GM12878 (cell line): ENCODE data around the gene MCC. TPM values are rescaled to one million over a fixed set of nuclear protein-coding genes. Genes with fewer than 3 reads are reported as not detected.

Experiments used
- ATAC-seq: fragments of 200-7000 bp; cut with Tn5 transposase; 3 replicates; pipeline ENCODE4 v1.9.1; 2020; ENCODE audit warnings: mild to moderate bottlenecking, moderate library complexity
- BruUV-seq: library from RNA; stranded (reverse); fragments of 400-500 nt; replicated peaks from 2 replicates; lab custom pipeline; 2021; lab: Mats Ljungman, UMichigan
- CTCF ChIA-PET: fragments of 300-600 bp; sonication (Branson Sonifier 250); formaldehyde crosslinking; extraction: SDS; loops from one replicate; lab custom pipeline; 2021; ENCODE audit warnings: inconsistent platforms; lab: Yijun Ruan, JAX
- POLR2A ChIA-PET: fragments of 350-600 bp; formaldehyde crosslinking; extraction: SDS; loops from one replicate; lab custom pipeline; 2021; ENCODE audit warnings: inconsistent platforms; lab: Charles Lee
- RAD21 ChIA-PET: fragments of 300-600 bp; sonication (Branson Sonifier 250); formaldehyde crosslinking; loops from one replicate; lab custom pipeline; 2023; ENCODE audit warnings: antibody characterized with exemption; ENCODE audit not compliant: unreplicated experiment; lab: Charles Lee
- SMC1A ChIA-PET: fragments of 300-600 bp; sonication (Branson Sonifier 250); formaldehyde crosslinking; loops from one replicate; lab custom pipeline; 2023; ENCODE audit not compliant: unreplicated experiment, uncharacterized antibody; lab: Charles Lee
- DNase-seq: peaks from one replicate; pipeline ENCODE4 v3.0.0-alpha.2; 2011; ENCODE audit warnings: low read depth, low spot score
- FAIRE-seq: peaks from 3 replicates; lab custom pipeline; 2011; peaks lifted over from hg19 to GRCh38; lab: Jason Lieb, UNC
- H2AFZ ChIP-seq: 2 replicates; pipeline ENCODE4 v1.6.0; 2011; ENCODE audit warnings: low read depth, low read length, control low read depth; ENCODE audit not compliant: control insufficient read depth
- H3K27ac ChIP-seq: 2 replicates; pipeline ENCODE4 v1.5.1; 2011; ENCODE audit warnings: control low read depth; ENCODE audit not compliant: control insufficient read depth, insufficient read depth
- H3K27me3 ChIP-seq, 2 experiments: replicated peaks in 1 of 2; 2 replicates each; pipeline versions ENCODE4 v1.6.0 to v1.6.1; 2011; ENCODE audit warnings: low read length in 1 of 2; ENCODE audit not compliant: control insufficient read depth in 2 of 2, insufficient read depth in 2 of 2
- H3K36me3 ChIP-seq, 2 experiments: 2 replicates each; pipeline ENCODE4 v1.5.1; 2011; ENCODE audit warnings: low read length in 1 of 2; ENCODE audit not compliant: control insufficient read depth in 2 of 2, insufficient read depth in 2 of 2
- H3K4me1 ChIP-seq: 2 replicates; pipeline ENCODE4 v1.6.1; 2011; ENCODE audit warnings: mild to moderate bottlenecking, low read length, moderate library complexity, mixed read lengths; ENCODE audit not compliant: control insufficient read depth, insufficient read depth
- H3K4me2 ChIP-seq: 2 replicates; pipeline ENCODE4 v1.6.0; 2011; ENCODE audit warnings: control low read depth; ENCODE audit not compliant: control insufficient read depth, insufficient read depth
- H3K4me3 ChIP-seq: fragments of 200-600 bp; sonication (generic); 2 replicates; pipeline ENCODE4 v1.5.1; 2016
- H3K79me2 ChIP-seq: 2 replicates; pipeline ENCODE4 v1.6.0; 2011; ENCODE audit warnings: low read length; ENCODE audit not compliant: control insufficient read depth, insufficient read depth
- H3K9ac ChIP-seq: 2 replicates; pipeline ENCODE4 v1.8.0; 2011; ENCODE audit warnings: low read length, control low read depth, mixed read lengths; ENCODE audit not compliant: control insufficient read depth, insufficient read depth
- H3K9me3 ChIP-seq: replicated peaks from 3 replicates; pipeline ENCODE4 v1.5.1; 2011; ENCODE audit warnings: mild to moderate bottlenecking, low read length; ENCODE audit not compliant: control insufficient read depth, insufficient read depth
- H4K20me1 ChIP-seq: 2 replicates; pipeline ENCODE4 v1.6.0; 2011; ENCODE audit not compliant: control insufficient read depth, insufficient read depth
- HDGF ChIP-seq: fragments of 450-650 bp; IDR thresholded peaks from 2 replicates; pipeline ENCODE4 v1.6.1; 2016; ENCODE audit warnings: antibody characterized with exemption
- MEF2B ChIP-seq: fragments of 450-650 bp; IDR thresholded peaks from 2 replicates; pipeline ENCODE4 v1.6.1; 2018; ENCODE audit warnings: mild to moderate bottlenecking, moderate library complexity; ENCODE audit not compliant: partially characterized antibody, poor library complexity, severe bottlenecking
- SPI1 ChIP-seq: IDR thresholded peaks from 2 replicates; pipeline ENCODE4 v1.6.1; 2011; ENCODE audit warnings: low read depth, mild to moderate bottlenecking, low read length, moderate library complexity, borderline replicate concordance; ENCODE audit not compliant: insufficient read depth
- SREBF2 ChIP-seq: IDR thresholded peaks from 2 replicates; pipeline ENCODE4 v1.6.1; 2012; ENCODE audit warnings: mild to moderate bottlenecking, low read length
- WGBS: methylation state at CpG from one replicate; pipeline ENCODE4 v1.1.6; 2016; ENCODE audit warnings: low lambda C conversion rate; ENCODE audit not compliant: insufficient replicate concordance, insufficient coverage; ENCODE audit errors: missing lambda C conversion rate; 5-methylcytosine and 5-hydroxymethylcytosine counted together
- in situ Hi-C: fragments of 300-500 bp; cut with MboI; formaldehyde crosslinking; loops from 9 replicates; pipeline ENCODE4 v1.14.3; 2018; ENCODE audit warnings: mixed read lengths
- intact Hi-C: fragments of 100-400 bp; cut with micrococcal nuclease; formaldehyde crosslinking; loops from one replicate; pipeline ENCODE4 v1.14.2; 2022; ENCODE audit not compliant: unreplicated experiment
- polyA plus RNA-seq, 11 experiments: library from polyadenylated mRNA; depleted of rRNA in 4 of 11; unstranded in 6 of 11; stranded (reverse) in 5 of 11; fragments of >200 nt; fragmentation: Nextera tagmentation in 4 of 11; fragmentation: Illumina TruSeq in 1 of 11; extraction: Ambion mirVana in 4 of 11; extraction: Trizol in 1 of 11; gene quantifications; 1 replicate in 1 of 11; 2 replicates in 10 of 11; pipeline versions ENCODE4 v1.2.1 to v1.2.3, GENCODE V29; 2011 to 2016; ENCODE audit warnings: inconsistent platforms in 2 of 11, missing spikeins in 2 of 11, low read depth in 1 of 11
- total RNA-seq, 4 experiments: library from RNA; depleted of rRNA in 3 of 4; stranded (reverse); fragments of >200 nt in 3 of 4; fragmentation: Illumina TruSeq in 1 of 4; extraction: Trizol in 1 of 4; gene quantifications; 2 replicates each; pipeline versions ENCODE4 v1.2.1 to v1.2.3, GENCODE V29; 2013 to 2021
- TF ChIP-seq, protein P1 (sequence below): fragments of 450-650 bp; IDR thresholded peaks from 2 replicates; pipeline ENCODE4 v1.6.1; 2014; ENCODE audit warnings: mild to moderate bottlenecking
- TF ChIP-seq, protein P2 (sequence below): fragments of 450-650 bp; IDR thresholded peaks from 2 replicates; pipeline ENCODE4 v1.6.1; 2017; ENCODE audit warnings: mild to moderate bottlenecking, moderate library complexity

Gene MCC
- total and polyA plus RNA-seq, 10 of the 15 experiments (the other 5 are each of a cell fraction or from before 2014, with no cell fraction given): 0.03 to 0.86 (median 0.16) TPM

DNA sequence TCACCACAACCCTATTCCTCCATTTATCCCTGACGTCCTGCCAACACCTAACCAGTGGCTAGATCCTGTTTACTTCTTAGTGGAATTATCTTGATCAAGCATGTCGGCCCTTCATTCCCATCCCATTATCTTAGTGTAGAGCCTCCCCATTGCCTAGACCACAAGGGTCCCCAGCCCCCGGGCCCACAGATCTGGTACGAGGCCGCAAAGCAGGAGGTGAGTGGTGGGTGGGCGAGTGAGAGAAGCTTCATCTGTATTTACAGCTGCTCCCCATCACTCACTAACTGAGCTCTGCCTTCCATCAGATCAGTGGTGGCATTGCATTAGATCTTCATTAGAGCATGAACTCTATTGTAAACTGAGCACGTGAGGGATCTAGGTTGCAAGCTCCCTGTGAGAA is 236.2 kb downstream of the MCC start:
- Histone ChIP-seq H3K9ac (no peak overlapping the region), H3K4me2 (no peak overlapping the region), H3K4me1 (no peaks in the 10 kb centered on the region), H4K20me1 (no peaks in the 10 kb centered on the region), H3K79me2 (no peaks in the 10 kb centered on the region), H3K27ac (no peak overlapping the region), H2AFZ (no peak overlapping the region), H3K36me3 (no peaks in the 10 kb centered on the region), H3K4me3 (no peak overlapping the region), H3K9me3 (no peaks in the 10 kb centered on the region), H3K27me3 (no peaks in the 10 kb centered on the region; a peak in 2 of 4 replicates)
- CTCF ChIA-PET: no interaction called here
- intact Hi-C loops (no loop called here), in situ Hi-C loops (no loop called here)
- POLR2A ChIA-PET: no interaction called here
- RAD21 ChIA-PET: no interaction called here
- ATAC-seq (no peak), DNase-seq (no peak), FAIRE-seq (no peak)
- SMC1A ChIA-PET: no interaction called here
- 47% methylated on average over 7 of the region's 7 CpGs for WGBS
- TF ChIP-seq, protein P1, sequence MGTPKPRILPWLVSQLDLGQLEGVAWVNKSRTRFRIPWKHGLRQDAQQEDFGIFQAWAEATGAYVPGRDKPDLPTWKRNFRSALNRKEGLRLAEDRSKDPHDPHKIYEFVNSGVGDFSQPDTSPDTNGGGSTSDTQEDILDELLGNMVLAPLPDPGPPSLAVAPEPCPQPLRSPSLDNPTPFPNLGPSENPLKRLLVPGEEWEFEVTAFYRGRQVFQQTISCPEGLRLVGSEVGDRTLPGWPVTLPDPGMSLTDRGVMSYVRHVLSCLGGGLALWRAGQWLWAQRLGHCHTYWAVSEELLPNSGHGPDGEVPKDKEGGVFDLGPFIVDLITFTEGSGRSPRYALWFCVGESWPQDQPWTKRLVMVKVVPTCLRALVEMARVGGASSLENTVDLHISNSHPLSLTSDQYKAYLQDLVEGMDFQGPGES: no peak
- TF ChIP-seq HDGF (no peak), SREBF2 (no peak), SPI1 (no peak), MEF2B (no peak)
- TF ChIP-seq, protein P2, sequence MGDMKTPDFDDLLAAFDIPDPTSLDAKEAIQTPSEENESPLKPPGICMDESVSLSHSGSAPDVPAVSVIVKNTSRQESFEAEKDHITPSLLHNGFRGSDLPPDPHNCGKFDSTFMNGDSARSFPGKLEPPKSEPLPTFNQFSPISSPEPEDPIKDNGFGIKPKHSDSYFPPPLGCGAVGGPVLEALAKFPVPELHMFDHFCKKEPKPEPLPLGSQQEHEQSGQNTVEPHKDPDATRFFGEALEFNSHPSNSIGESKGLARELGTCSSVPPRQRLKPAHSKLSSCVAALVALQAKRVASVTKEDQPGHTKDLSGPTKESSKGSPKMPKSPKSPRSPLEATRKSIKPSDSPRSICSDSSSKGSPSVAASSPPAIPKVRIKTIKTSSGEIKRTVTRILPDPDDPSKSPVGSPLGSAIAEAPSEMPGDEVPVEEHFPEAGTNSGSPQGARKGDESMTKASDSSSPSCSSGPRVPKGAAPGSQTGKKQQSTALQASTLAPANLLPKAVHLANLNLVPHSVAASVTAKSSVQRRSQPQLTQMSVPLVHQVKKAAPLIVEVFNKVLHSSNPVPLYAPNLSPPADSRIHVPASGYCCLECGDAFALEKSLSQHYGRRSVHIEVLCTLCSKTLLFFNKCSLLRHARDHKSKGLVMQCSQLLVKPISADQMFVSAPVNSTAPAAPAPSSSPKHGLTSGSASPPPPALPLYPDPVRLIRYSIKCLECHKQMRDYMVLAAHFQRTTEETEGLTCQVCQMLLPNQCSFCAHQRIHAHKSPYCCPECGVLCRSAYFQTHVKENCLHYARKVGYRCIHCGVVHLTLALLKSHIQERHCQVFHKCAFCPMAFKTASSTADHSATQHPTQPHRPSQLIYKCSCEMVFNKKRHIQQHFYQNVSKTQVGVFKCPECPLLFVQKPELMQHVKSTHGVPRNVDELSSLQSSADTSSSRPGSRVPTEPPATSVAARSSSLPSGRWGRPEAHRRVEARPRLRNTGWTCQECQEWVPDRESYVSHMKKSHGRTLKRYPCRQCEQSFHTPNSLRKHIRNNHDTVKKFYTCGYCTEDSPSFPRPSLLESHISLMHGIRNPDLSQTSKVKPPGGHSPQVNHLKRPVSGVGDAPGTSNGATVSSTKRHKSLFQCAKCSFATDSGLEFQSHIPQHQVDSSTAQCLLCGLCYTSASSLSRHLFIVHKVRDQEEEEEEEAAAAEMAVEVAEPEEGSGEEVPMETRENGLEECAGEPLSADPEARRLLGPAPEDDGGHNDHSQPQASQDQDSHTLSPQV: no peak
- BruUV-seq: no TSS peak
